Panc1 (cell line): ENCODE data around the gene PDE9A. TPM values are rescaled to one million over a fixed set of nuclear protein-coding genes. Genes with fewer than 3 reads are reported as not detected.

Source experiments
- ATAC-seq: fragments of 200-7000 bp; cut with Tn5 transposase; 2 replicates; pipeline ENCODE4 v1.9.1; 2020; ENCODE audit warnings: mild to moderate bottlenecking, moderate library complexity
- BruUV-seq: library from RNA; stranded (reverse); fragments of 400-500 nt; replicated peaks from 2 replicates; lab custom pipeline; 2021; lab: Mats Ljungman, UMichigan
- CTCF ChIA-PET: fragments of 300-600 bp; sonication (Branson Sonifier 250); formaldehyde crosslinking; loops from one replicate; lab custom pipeline; 2022; ENCODE audit warnings: antibody characterized with exemption; lab: Charles Lee
- POLR2A ChIA-PET: fragments of 300-600 bp; sonication (Branson Sonifier 250); formaldehyde crosslinking; loops from one replicate; lab custom pipeline; 2022; ENCODE audit warnings: antibody characterized with exemption; lab: Charles Lee
- DNase-seq: peaks from one replicate; pipeline ENCODE4 v3.0.0-alpha.2; 2010; ENCODE audit warnings: low read depth, low spot score
- H3K27ac ChIP-seq: 2 replicates; pipeline ENCODE4 v1.5.1; 2011; ENCODE audit warnings: mild to moderate bottlenecking, low read length, inconsistent platforms
- H3K27me3 ChIP-seq: fragments of 200-500 bp; sonication (Bioruptor generic); 2 replicates; pipeline ENCODE4 v1.6.0; 2014; ENCODE audit warnings: low read length, inconsistent platforms; ENCODE audit not compliant: control insufficient read depth, insufficient read depth
- H3K36me3 ChIP-seq: fragments of 200-500 bp; sonication (Bioruptor generic); 2 replicates; pipeline ENCODE4 v1.5.1; 2014; ENCODE audit warnings: inconsistent platforms, mild to moderate bottlenecking, low read length, moderate library complexity; ENCODE audit not compliant: control insufficient read depth, insufficient read depth
- H3K4me1 ChIP-seq: 2 replicates; pipeline ENCODE4 v1.5.1; 2011; ENCODE audit warnings: inconsistent platforms, mild to moderate bottlenecking, low read length, moderate library complexity; ENCODE audit not compliant: control insufficient read depth, insufficient read depth
- H3K4me3 ChIP-seq, 2 experiments: 2 replicates each; pipeline ENCODE4 v1.5.1; 2011 to 2012; ENCODE audit warnings: low read depth in 2 of 2, low read length in 2 of 2, mild to moderate bottlenecking in 2 of 2, inconsistent platforms in 1 of 2, moderate library complexity in 1 of 2
- H3K9me3 ChIP-seq: fragments of 200-500 bp; sonication (Bioruptor generic); 2 replicates; pipeline ENCODE4 v1.5.1; 2014; ENCODE audit warnings: low read depth, mild to moderate bottlenecking, inconsistent platforms, low read length, moderate library complexity; ENCODE audit not compliant: control insufficient read depth, insufficient read depth
- CTCF ChIP-seq: fragments of 450-650 bp; IDR thresholded peaks from 2 replicates; pipeline ENCODE4 v1.5.1; 2017; ENCODE audit warnings: mild to moderate bottlenecking
- POLR2AphosphoS5 ChIP-seq: IDR thresholded peaks from 2 replicates; pipeline ENCODE4 v1.6.1; 2012; ENCODE audit warnings: mild to moderate bottlenecking, low read depth, low read length, moderate library complexity
- SIN3A ChIP-seq: IDR thresholded peaks from 2 replicates; pipeline ENCODE4 v1.6.1; 2012; ENCODE audit warnings: low read depth, mild to moderate bottlenecking, low read length, moderate library complexity, borderline replicate concordance; ENCODE audit not compliant: insufficient read depth
- TCF7L2 ChIP-seq: IDR thresholded peaks from 2 replicates; pipeline ENCODE4 v1.6.1; 2011; ENCODE audit warnings: mild to moderate bottlenecking, low read depth, low read length, inconsistent platforms
- in situ Hi-C: cut with HindIII; loops from 2 replicates; pipeline ENCODE4 v1.10.0; 2016; ENCODE audit warnings: low sequenced_read_pairs, low pct_unique_long_range_greater_than_20kb
- intact Hi-C: fragments of 100-400 bp; cut with micrococcal nuclease; formaldehyde crosslinking; loops from one replicate; pipeline ENCODE4 v1.10.0; 2022; ENCODE audit not compliant: unreplicated experiment
- total RNA-seq: library from RNA; stranded (reverse); gene quantifications from one replicate; pipeline ENCODE4 v1.2.1, GENCODE V29; 2021; ENCODE audit not compliant: unreplicated experiment
- TF ChIP-seq, protein P1 (sequence below), 2 experiments: IDR thresholded peaks; 2 replicates each; pipeline ENCODE4 v1.6.1; 2011 to 2012; ENCODE audit warnings: low read depth in 2 of 2, control low read depth in 1 of 2, low read length in 1 of 2, mild to moderate bottlenecking in 1 of 2, moderate library complexity in 1 of 2; ENCODE audit not compliant: insufficient read depth in 1 of 2

The PDE9A gene
- total RNA-seq, 1 experiment from 2014 or later, result 0.72 TPM

DNA sequence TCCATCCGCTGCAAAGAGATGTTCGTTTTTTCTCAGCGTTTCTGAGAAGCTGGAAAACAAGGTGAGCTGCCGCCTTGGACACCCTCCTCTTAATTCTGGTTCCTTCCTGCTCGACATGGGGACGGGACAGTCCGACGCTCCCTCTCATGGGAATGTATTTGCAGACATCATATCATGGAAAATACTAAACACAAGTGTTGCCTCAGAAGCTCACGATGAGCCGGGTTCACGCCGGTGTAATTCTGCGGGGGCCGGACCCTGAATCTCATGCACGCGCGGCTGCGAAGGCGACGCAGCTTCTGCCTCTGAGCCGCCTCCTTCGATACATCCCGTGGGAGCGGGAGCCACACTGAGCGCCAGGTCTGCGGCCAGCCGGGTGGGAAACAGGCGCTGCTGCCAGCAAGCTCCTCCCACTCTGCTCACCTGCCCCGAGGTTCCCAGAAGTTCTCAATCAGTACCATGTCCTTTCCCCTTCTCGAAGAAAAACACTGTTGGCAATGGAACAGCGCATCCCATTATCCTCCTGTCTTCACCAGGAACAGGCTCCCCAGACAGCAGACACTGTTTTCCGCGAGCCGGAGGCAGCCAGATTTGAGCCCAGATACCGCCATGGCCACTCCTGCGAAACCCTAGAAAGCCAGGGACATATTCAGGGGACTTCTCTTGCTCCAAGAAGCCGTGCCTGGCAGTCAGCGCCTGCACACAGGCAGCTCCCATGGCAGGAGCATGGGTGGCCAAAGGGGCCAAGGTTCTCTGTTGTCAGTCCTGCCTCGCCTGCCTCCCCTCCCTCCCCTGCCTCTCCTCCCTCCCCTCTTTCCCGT, 127.9 kb downstream of the PDE9A start:
- in situ Hi-C loops, result no loop called here
- no peak for TF ChIP-seq POLR2AphosphoS5
- no peak for TF ChIP-seq SIN3A
- TF ChIP-seq, protein P1, sequence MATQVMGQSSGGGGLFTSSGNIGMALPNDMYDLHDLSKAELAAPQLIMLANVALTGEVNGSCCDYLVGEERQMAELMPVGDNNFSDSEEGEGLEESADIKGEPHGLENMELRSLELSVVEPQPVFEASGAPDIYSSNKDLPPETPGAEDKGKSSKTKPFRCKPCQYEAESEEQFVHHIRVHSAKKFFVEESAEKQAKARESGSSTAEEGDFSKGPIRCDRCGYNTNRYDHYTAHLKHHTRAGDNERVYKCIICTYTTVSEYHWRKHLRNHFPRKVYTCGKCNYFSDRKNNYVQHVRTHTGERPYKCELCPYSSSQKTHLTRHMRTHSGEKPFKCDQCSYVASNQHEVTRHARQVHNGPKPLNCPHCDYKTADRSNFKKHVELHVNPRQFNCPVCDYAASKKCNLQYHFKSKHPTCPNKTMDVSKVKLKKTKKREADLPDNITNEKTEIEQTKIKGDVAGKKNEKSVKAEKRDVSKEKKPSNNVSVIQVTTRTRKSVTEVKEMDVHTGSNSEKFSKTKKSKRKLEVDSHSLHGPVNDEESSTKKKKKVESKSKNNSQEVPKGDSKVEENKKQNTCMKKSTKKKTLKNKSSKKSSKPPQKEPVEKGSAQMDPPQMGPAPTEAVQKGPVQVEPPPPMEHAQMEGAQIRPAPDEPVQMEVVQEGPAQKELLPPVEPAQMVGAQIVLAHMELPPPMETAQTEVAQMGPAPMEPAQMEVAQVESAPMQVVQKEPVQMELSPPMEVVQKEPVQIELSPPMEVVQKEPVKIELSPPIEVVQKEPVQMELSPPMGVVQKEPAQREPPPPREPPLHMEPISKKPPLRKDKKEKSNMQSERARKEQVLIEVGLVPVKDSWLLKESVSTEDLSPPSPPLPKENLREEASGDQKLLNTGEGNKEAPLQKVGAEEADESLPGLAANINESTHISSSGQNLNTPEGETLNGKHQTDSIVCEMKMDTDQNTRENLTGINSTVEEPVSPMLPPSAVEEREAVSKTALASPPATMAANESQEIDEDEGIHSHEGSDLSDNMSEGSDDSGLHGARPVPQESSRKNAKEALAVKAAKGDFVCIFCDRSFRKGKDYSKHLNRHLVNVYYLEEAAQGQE (IDR thresholded peaks at IDR 0.05; ENCODE audit: insufficient read depth in 1 of 2, low read depth in 2 of 2, low read length in 1 of 2), result no peak
- no peak for TF ChIP-seq TCF7L2
- TF ChIP-seq CTCF, result no peak
- BruUV-seq, result no TSS peak
- Histone ChIP-seq H3K36me3 (no peaks in the 10 kb centered on the region), H3K4me1 (no peaks in the 10 kb centered on the region), H3K4me3 (peak overlapping the region; percentile 4 to 24; a peak in 2 of 4 replicates), H3K27me3 (peaks cover 7% of the 10 kb centered on the region; the same call in 1 of the 2 replicates), H3K27ac (no peak overlapping the region), H3K9me3 (no peaks in the 10 kb centered on the region)
- DNase-seq, result no peak
- ChIA-PET CTCF (no interaction called here), POLR2A (no interaction called here)
- intact Hi-C loops, result no loop called here
- peak; percentile 55 for ATAC-seq

DNA sequence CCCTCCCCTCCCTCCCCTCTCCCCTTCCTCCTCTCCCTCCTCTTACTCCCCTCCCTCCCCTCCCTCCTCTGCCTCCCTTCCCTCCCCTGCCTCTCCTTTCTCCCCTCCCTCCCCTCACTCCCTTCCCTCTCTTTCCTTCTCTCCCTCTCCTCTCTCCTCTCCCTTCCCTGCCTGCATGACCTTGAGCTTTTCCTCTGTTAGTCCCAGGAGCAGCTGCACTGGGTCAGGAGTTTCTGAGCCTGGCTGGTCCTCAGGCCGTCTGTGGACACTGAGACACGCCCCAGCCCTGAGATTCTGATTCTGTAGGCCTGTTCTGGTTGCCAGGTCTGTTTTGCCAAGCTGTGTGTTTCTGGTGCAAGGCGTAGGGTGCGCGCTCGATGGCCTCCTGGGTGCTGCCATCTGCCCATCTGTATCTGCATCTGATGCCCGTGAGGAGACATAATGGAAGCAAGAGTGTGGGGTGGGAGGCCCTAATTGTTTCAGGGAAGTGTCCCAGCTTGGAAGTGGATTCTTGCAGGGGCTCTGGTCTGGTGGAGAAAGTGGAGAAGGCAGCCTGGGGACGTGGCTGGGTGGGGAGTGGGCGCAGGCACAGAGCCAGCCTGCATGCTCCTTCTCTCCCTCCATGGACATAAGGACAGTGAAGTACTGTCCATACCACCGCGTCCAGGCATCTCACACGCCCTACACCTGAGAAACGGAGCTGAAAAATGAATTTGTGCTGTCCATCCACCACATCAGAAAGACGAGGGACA, 128.7 kb downstream of the PDE9A start:
- no peak overlapping the region for H3K27ac ChIP-seq
- no peak for TF ChIP-seq SIN3A
- TF ChIP-seq POLR2AphosphoS5, result no peak
- no peak for TF ChIP-seq TCF7L2
- TF ChIP-seq, protein P1 (IDR thresholded peaks at IDR 0.05; ENCODE audit: insufficient read depth in 1 of 2, low read depth in 2 of 2, low read length in 1 of 2), result no peak
- no peak for TF ChIP-seq CTCF
- H3K27me3 ChIP-seq, result peaks cover 7% of the 10 kb centered on the region; the same call in 1 of the 2 replicates
- DNase-seq, result no peak
- no TSS peak for BruUV-seq
- no peaks in the 10 kb centered on the region for H3K9me3 ChIP-seq
- in situ Hi-C loops, result no loop called here
- peak; percentile 21; the same call in 1 of the 2 replicates for ATAC-seq
- CTCF ChIA-PET, result no interaction called here
- no peaks in the 10 kb centered on the region for H3K36me3 ChIP-seq
- POLR2A ChIA-PET, result interaction anchor here (1.1 kb wide), 1 partner anchor 10 kb away, joined by 3 read pairs; no protein-coding TSS in a partner anchor
- intact Hi-C loops, result no loop called here
- no peak overlapping the region for H3K4me3 ChIP-seq
- H3K4me1 ChIP-seq, result no peaks in the 10 kb centered on the region
